Left renal pelvis (tissue), 4 donors: ENCODE results near the gene CPNE5. TPM values are rescaled to one million over a fixed set of nuclear protein-coding genes. Genes with fewer than 3 reads are reported as not detected.
"Not testable (repeated sequence)": the region's sequence is repeated elsewhere in the genome, so short reads cannot be mapped to it uniquely, and the experiment has no call there.

Experiments
- DNase-seq, 4 donors: peaks; one replicate each; pipeline ENCODE4 v3.0.0-alpha.2; 2013; ENCODE audit warnings: low read depth in 4 of 4, low spot score in 3 of 4
- polyA plus RNA-seq, 4 donors: library from polyadenylated mRNA; unstranded; fragments of 120-200 nt; gene quantifications; one replicate each; pipeline ENCODE4 v1.2.1, GENCODE V29; 2013; ENCODE audit not compliant: insufficient read length in 4 of 4

CPNE5 gene
- polyA plus RNA-seq, 4 donors, result 7.7 to 15.0 (median 11.8) TPM

DNA sequence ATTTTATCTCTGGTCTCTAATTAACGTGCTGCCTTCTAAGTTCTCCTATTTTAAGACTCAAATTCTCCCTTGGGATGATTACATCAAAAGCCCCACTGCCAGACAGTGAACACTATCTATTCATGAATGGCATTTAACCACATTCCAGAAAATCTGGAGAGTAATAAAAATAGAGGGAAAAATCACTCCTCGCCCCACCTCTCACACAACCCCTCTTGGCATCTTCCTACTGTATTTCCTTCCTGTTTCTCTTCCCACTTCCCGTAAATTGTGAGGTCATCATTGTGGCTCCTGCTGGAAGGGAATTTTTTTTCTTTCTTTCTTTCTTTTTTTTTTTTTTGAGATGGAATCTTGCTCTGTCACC, 110.1 kb downstream of the CPNE5 start:
- no peak for DNase-seq

DNA sequence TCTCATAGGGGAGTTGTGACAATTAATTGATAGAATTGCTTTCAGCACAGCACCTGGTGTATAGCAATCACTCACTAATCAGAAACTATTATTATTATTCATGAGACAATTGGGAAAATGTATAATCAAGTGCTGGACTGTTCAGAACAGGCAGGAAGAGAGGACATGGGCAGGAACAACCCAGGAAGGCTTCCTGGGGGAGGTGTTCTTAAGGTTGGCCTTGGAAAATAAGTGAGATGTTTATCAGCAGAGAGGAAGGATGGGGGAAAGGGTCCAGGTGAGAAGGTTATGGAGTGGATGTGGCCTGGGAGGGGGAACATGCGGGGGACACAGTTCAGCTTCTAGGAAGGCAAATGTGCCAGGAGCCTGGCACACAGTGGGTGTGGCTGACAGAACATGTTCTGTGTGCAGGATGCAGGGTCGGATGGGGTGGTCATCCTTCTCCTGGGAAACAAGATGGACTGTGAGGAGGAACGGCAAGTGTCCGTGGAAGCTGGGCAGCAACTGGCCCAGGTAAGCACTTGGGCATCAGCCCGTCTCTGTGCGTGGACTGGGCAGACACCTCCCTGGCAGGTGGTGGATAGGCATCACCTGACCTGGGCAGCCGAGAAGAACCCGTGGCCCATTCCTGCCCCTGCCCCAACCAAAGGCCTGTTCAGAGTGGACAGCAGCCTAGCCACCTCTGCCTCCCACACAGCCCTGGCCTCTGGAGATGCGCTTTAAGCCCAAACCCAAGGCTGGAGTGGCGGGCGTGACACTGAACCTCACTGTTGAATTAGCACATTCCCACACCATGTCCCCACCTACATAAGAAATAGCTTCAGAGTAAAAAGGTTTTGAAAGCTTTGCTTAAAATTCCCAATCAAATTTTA, 110.7 kb downstream of the CPNE5 start:
- DNase-seq, result no peak

DNA sequence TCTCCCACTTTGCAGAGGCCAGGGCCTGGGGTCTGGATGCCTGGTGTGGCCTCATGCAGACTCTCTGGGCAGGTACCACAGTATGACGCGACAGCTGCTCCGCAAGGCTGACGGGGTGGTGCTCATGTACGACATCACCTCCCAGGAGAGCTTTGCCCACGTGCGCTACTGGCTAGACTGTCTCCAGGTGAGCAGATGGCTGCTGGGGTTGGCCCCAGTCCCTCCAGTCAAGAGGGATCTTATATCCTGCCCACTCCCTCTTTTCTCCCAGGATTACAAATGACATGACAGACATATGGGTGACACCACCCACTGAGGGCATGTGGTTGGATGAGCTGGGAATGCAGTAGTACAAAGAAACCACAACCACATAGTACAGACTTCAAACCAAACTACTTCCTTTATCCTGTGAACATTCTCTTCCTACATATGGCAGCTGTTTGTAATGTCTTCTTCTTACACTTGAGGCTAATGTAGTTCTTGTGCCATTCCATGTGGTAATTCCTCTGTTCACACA, 111.7 kb downstream of the CPNE5 start:
- DNase-seq, result no peak

DNA sequence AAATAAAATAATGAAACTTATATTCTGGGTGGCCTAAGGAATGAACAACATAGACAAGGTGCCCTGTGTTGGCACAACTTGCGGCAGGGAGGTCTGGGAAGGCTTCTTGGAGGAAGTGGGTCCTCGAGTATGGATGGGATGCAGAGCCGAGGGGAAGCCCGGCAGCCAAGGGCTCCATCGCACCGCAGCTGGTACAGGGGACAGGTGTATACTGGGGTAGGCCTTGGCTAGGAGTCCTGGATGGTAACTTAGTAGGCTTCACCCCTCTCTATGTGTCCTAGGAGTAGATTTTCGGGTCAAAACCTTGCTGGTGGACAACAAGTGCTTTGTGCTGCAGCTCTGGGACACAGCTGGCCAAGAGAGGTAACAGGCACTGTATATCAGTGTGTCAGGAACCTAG, 113.7 kb downstream of the CPNE5 start:
- DNase-seq, result no peak

DNA sequence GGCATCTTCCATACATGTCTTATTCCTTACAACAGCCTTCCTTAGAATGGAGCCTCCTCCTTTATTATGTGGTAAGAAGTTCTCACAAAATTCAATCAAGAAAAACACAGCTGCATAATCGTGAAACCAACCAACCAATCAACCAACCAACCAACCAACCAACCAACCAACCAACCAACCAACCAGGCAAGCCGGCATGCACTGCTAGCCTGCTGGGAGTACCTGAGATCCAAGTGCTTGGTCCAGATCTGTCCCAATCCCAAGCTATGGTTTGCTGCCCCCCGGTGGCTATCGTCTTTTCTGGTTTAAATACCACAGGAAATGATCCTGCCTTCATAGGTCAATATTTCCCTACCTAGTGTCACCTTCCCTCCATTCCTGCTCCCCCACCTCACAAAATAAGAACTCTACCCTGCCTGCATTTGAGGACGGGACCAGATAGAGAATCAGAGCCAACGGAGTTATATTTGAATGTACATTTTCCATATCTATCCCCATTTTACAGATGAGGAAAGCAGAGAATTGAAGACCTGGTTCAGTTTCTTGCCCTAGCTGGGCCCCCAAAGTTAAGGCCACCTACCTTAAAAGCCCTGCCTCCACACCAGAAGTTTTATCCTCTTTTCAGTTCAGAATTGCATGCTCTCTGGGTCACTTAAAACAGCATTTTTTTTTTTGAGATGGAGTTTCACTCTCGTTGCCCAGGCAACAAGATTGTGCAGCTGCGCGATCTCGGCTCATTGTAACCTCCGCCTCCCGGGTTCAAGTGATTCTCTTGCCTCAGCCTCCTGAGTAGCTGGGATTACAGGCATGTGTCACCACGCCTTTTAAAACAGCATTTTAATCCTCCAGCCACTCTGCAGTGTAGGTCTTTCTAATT, 114.5 kb downstream of the CPNE5 start:
- no peak for DNase-seq

DNA sequence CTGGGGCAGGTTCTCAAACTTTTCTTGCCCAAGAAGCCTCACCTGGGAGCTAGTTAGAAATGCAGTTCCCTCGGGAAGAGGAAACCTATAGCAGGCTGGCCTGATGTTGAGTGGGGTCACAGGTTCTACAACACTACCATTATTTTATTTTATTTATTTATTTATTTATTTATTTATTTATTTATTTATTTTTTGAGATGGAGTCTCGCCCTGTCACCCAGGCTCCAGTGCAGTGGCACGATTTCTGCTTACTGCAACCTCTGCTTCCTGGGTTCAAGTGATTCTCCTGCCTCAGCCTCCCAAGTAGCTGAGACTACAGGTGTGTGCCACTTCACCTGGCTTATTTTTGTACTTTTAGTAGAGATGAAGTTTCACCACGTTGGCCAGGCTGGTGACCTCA, 115.3 kb downstream of the CPNE5 start:
- not testable (repeated sequence) for DNase-seq

DNA sequence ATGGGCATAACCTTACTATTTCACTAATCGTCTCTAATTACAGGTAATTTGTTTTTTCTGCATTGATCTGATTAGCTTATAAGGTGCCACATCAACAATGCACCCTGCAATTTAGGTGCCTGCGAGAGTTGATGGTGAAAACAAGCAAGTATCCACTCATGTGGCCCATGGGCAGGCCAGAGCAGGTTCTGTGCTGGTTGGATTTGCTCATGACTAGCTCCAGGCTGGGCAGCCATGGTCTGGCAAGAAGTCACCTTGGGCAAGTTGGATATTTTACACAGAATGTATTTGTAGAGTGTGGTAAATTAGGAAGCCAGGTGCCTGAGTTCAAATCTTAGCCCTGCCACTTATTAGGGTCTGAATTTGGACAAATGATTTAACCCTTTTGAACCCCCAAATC, 116.4 kb downstream of the CPNE5 start:
- no peak for DNase-seq

DNA sequence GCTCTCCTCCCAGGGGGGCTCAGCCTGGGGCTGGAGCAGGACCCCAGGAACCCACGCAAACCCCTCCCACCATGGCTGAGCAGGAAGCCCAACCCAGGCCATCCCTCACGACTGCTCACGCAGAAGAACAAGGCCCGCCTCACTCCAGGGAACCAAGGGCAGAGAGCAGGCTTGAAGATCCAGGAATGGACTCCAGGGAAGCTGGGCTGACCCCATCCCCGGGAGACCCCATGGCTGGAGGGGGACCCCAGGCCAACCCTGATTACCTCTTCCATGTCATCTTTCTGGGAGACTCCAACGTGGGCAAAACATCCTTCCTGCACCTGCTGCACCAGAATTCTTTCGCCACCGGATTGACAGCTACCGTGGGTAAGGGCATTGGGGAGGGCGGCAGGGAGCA, 116.9 kb downstream of the CPNE5 start:
- no peak for DNase-seq

DNA sequence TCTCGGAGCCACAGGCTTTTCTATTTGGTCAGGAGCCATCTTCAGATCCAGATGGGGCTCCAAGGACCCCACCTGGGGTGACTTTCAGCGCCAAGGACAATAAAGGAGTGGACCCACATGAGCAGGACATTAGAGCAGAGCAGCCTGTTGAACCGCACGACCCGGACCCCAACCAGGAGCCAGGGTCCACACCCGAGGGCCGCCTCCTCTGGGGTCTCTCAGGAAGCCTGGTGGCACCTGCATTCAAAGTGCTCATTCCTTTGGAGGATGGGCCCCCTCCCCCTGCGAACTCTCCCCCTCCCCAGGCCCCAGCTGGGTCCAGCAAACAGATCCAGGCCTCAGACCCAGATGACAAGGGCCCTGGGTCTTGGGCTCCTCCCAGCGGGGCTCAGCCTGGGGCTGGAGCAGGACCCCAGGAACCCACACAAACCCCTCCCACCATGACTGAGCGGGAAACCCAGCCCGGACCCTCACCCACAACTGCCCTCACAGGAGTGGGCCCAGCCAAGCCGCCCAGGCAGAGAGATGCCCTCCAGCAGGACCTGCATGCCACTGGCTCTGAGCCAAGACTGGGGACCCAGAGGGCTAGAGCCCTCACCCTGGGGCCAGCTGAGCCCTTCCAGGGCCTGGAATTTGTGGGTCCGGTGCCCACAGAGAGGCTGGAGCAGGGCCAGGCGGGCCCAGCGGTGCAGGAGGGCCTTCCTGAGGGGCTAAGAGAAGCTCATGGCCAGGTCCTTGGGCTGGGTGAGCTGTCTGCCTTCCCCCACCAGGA, 117.7 kb downstream of the CPNE5 start:
- no peak for DNase-seq

DNA sequence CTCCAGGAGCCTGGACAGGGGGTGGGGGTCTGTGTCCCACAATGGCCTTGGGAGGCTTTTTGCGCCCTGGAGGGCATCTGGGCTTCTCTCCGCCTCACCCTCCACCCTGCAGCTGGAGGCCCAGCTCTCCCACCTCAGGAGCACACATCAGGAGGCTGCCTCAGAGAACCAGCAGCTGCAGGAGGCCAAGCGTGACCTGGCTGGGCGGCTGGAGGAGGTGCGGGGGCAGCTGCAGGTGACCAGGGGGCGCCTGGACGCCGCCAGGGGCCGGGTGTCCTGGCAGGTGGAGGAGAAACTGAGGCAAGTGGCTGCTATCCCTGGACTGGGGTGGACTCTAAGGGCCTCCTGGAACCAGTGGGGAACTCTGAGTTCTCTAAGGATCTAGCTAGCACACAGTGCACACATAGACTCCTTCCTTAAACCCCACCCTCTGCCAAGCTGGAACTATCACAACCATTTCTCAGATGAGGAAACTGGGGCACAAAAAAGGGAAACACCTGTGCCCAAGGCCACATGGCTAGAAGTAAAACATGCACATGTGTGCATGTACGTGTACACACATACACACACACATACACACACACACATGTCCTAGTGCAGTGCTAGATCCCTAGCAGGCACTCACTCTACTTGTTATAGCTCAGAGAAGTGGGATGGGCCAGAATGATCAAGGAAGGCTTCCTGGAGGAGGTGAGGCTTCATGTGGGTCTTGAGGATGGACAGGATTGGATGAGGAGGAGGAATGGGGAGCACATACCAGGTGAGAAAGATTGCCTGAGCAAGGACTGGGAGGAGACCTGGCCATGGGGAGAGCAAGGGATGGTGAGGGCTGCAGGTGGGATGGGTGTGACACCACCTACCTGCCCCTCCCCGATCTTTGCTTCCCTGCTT, 118.7 kb downstream of the CPNE5 start:
- DNase-seq, result no peak

DNA sequence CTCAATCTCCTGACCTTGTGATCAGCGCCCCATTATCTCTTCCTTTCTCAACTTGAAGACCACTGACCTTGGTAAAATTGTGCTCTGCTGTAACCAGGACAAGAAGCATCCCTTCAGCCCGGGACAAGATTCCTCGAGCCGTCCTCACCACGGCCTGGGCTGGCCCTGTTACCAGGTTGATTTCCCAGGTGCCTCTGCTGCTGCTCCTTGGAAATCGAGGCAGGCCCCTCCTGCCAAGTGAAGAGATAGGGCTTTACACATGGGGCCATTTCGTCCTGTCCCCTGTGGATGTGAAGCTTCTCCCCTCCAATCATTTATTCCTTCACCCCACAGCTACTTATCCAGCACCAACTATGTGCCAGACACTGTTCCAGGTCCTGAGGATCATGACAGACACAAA, 120.1 kb downstream of the CPNE5 start:
- no peak for DNase-seq

DNA sequence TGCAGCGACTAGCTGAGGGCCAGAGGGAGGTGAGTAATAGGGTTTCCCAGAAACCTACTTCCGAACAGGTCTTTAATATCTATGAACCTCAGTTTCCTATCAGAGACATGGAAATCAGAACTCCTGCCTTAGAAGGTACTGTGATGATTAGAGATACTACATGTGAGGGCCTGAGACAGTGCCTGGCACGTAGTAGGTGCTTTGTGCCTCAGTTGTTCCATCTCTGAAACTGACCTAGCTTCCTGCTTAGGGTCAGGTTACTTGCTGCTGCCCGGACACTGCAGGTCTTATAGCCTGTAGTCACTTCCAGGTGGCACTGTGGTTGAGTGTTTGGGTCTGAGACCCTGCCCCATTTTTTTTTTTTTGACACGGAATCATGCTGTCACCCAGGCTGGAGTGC, 120.7 kb downstream of the CPNE5 start:
- no peak for DNase-seq

DNA sequence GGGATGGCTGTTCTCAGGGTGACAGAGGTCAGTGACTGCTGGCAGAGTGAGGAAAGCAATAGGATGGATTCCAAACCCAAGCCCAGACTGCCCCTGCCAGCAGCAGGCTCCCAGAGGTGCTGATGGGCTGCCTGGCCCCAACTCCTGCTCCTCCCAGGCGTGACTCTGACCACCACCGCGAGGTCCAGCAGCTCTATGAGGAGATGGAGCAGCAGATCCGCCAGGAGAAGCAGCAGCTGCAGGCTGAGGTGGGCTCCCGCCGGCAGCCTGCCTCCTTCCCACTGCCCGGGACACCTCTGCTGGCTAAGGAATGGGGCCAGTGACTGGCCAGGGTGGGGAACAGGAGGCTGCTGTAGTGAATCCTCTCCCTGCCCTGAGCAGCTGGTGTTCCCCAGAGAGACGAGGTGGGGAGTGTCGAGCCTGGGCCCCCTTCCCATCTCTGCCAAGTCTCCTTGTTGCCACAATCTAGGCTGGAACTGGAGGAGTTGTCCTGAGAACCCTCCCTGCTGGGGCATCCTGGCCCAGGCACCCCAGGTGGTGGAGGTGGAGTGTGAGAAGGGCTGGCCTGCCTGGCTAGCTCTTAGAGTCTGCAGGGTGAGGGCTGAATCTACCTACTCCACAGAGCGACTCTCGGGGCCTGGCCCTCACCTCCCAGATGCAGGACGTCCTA, 121.2 kb downstream of the CPNE5 start:
- DNase-seq, result no peak

DNA sequence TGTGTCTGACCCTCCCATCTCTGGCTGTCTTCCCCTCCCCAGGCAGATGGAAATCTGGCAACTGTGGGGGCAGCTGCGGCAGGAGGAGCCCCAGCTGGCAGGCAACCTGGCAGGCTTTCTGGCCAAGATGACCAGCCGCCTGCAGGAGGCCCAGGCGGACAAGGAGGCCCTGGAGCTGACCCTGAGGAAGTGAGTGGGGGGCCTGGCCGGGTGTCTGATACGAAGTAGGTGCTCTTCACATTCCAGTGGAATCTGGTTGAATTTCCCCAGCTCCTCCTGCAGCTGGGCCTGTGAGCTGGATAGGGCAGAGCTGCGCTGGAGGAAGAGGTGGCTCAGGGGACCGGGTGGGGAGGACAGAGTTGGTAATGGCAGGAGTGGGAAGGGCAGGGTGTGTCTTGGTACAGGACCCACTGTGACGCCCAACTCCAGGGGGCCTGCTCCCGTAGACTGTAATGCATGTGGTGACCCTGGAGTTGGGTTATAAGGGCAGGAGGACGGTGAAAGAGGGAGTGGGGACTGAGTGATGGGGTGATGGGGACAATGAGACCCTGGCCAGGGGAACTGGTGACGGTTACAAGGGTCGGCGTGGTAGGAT, 121.9 kb downstream of the CPNE5 start:
- no peak for DNase-seq

DNA sequence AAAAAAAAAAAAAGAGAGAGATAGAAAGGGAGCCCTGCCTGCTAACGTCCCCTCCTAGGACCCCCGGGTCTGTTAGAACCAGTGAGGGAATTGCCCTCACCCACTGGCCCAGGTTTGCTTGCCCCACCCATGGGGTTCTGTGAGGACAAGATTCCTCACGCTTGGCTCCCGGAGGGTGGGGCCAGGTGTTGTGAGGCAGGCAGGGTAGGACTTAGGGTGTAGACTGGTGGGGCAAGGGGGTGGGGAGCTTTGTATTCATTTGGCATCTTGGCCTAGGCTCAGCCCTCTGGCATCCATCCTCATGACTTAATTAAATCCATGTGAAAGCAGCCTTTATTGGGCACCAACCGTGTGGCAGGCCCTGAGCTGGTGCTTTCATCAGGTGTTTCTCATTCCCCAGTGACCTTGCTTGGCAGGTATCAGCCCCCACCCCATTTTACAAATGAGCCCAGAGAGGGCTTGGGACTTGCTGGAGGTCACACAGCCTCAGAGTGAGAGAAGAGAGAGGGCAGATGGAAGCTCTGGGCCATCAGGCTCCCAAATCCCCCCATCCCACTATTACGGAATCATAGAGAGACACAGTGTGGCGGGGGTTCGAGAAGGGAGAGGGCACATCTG, 122.7 kb downstream of the CPNE5 start:
- DNase-seq, result no peak

DNA sequence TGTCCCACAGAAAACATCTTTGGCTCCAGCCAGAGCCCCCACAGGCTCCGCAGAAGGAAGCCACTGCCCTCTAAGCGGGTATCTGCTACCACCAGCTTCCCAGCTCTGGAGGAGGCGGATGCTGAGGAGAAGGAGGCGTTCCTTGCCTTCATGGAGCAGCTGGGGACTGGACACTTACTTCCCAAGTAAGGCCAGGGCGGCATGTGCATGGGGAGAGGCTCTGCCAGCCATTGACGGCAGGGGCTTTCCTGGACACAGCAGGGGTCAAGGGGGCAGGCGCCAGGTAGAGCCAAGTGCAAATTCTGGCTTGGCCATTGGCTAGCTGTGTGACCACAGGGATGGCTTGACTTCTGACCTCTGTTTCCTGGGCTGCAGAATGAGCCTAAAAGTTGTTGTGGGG, 123.8 kb downstream of the CPNE5 start:
- no peak for DNase-seq

DNA sequence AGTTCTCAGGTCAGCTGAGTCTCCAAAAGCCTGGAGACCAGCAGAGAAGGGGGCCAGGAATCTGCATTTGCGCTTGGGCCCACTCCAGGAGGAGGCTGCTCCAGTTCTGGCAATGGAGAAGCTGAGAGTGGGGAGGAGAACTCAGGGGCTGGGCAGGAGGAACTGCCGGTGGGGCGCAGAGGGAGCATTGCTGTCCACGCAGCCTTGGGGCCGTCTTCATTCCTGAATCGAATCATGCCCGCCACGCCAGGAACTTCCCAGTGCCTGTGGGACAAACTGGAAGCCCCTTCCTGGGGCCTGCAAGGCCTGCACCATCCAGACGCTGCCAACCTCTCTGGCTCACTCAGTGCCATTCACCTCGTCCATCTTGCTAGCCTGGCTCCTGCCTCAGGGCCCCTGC, 124.7 kb downstream of the CPNE5 start:
- no peak for DNase-seq

DNA sequence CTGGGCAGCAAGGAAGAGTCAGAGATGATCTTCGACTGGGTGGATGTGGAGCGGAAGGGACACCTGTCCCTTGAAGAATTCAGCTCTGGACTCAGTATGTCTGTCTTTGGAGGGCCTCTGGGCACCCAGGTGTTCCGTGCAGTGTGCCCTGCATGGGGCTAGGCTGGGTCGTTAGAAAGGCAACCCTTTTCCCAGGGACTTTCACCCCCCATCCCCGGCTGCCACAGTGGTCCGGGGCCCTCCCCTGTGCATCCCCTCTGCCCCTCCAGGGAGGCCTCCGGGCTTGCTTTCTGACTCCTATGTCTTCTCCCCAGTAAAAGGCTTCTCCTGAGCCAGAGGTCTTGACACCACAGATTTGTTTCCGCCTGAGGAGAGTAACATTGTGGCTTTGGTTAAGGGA, 125.4 kb downstream of the CPNE5 start:
- DNase-seq, result no peak

DNA sequence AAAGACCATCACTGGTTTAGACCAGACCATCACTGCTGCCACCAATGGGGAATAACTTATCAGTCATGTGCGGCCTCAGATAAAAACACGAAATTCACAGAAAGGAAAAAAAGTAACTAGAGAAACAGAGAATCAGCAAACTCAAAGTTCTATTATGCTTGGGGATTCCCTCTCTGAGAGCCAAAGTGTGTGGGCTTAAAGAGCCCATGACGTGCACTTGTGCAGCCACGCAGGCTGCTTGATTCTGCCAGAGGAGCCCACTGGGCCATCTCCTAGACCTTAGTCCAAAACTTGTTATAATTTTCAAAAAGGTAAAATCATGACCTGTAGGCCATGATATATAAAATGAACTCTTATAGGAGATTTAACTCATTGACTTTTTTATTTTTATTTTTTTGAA, 126.4 kb downstream of the CPNE5 start:
- no peak for DNase-seq
